Stimulated activated CD4-positive, alpha-beta T cell treated with anti-CD3 and anti-CD28 coated beads, Interleukin-4, amount 100 ng/mL, for 48 hours (primary cell): Measurements from ENCODE around the gene SCAMP1.

Experiments
- DNase-seq, 2 donors: peaks; one replicate each; pipeline ENCODE4 v3.0.0-alpha.2; 2020; ENCODE audit warnings: low read depth in 2 of 2

SCAMP1 gene

GRCh38 chr5:78495800-78496199, 135.4 kb downstream of the SCAMP1 start:
- no peak for DNase-seq

GRCh38 chr5:78496373-78496772, 136.0 kb downstream of the SCAMP1 start:
- DNase-seq: no peak

DNA sequence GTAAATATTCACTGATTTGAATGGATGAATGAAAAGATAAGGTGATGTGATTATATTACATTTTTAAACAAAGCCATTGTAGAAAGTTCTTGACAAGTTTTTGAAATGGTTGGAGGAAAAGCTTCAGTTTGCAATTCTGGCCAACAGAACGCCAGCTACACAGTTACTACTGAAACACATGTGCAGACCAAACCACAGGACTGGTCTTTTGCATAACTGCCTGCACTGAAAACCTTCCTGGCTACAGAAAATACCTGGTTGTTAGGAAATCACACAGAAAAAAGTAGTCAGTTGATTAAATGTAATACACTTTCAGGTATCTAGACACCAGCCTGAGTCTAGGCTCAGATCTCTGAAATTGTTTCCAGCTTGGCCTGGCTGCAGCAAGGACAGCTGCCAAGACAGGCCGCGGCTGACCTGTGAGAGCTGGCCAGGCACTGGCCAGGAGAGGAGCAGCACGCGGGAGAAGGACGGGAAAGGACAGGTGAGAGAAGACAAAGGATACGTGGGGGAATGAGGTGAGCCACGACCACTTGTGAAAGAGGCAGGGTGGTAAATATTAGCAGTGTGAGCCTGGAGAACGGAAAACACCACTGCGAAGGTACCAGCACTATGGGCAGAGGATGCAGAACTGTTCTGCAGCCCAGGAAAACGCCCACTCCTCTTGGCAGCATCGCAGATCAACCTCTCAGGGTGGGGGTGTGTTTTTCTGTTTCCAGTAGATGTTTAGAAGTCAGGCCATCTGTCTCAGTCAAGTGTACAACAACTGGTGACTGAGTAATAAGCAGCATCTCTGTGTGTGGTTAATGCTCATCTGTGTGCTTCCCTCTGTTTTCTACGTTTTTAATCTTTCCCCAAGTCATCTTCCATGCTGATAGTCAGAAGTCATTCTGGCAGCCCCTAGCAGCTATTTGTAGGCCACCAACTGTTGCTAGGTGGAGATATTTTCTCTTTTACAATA, 137.4 kb downstream of the SCAMP1 start:
- DNase-seq: no peak

- no peak for DNase-seq
Observed at GRCh38 chr5:78499485-78499884, 139.1 kb downstream of the SCAMP1 start.

DNA sequence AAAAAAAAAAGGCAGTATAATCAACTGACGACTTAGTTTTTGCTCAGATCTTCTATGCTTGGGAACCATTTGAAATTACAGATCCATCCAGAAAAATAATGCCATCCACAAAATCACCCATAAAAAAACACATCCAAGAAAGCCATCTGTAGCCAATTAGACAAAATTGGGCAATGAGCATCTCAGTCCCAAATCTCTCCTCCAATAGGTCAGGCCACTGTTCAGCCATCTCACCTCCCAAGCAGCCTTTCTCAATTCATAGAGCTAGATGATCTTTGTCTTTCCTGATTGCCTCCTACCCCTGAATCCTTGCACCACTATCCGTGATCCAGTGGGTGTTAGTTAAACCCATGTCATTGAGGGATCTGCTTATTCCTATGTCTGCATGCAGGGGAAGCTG, 139.6 kb downstream of the SCAMP1 start:
- no peak for DNase-seq

- no peak for DNase-seq
Observed at GRCh38 chr5:78500871-78501270, 140.5 kb downstream of the SCAMP1 start.

- no peak for DNase-seq
Observed at GRCh38 chr5:78501411-78502352, 141.3 kb downstream of the SCAMP1 start.

DNA sequence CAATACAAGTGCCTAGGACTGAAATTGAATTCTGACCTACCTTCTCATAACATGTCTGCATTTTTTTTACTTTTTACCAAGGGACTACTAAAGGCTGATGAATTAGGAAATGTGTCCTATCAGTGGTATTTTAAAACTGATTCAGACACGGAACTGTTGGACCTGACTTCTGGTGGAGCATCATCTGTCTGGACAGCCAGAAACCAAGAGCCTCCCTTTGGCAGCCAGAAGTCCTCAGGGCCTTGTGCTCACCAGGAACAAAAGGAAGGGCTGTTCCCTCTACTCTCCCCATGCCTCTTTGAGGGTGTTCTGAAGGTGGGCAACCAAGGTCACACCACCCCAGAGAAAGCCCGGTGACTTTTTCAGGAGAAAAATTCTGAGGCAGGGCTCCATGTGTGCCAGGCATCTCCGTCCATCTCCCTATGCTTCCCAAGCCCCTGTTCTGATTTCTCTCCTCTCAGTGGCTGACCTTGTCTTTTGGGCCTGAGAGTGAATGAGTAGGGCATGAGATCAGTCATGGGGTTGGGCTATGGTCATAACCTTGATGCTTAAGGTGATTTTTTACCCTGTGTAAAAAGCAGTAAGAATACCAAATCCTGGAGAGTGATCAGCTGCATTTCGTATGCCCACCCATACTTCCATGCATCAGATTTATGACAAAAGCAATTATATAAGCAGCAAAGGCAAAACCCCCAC, 143.7 kb downstream of the SCAMP1 start:
- DNase-seq: no peak

- DNase-seq: no peak
Observed at GRCh38 chr5:78504704-78505677, 144.6 kb downstream of the SCAMP1 start.

DNA sequence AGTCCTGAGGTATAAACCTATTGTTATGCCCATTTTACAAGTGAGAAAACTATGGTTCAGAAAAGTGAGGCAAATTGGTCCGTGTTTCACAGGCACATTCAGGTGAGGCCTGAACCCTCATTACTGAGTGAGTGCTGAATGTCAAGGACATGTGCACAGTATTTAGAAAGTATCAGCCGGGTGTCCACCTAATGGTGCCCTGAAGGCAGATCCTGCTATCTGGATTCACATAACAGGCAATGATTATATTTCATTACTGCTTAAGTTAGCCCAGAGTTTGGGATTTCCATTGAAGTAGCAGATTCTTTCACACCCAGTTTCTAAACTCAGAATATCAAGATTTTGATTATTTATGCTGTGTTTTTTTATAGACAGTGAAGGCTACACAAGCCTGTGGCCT, 145.4 kb downstream of the SCAMP1 start:
- DNase-seq: no peak

DNA sequence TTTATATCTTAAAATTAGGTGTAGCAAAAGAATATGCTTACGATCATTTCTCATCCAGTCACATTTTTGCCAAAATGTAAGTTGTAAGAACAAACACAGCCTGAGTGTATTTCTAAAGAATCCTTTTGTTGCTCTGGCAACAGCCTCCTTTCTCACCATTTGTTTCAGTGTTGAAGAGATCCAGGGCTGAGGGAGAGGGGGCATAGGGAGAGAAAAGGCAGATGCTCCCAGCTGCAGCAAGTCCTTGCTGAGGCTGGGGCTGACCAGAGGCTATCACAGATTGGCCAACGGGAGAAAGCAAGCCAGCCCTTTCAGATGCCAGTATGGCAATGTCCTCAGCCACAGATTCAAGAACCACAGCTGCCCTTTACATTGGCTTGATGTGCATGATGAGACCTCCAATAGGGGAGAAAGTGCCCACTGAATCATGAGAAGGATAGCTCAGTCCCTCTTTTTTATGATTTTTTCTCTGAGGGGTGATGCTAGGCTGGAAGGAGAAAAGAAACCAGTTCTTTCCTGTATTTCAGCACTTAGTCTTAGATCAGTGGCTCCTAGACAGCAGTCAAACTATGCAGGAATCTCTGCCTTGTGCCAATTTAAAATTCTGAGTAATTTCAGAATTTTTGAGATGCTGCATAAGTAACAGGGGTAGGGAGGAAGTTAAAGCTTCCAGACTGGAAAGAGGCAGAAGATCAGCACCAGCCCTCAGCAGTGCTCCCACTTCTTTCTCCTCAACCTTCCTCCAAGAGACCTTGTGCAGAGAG, 146.0 kb downstream of the SCAMP1 start:
- DNase-seq: no peak

- no peak for DNase-seq
Observed at GRCh38 chr5:78507531-78507930, 147.1 kb downstream of the SCAMP1 start.

GRCh38 chr5:78508186-78508765, 147.9 kb downstream of the SCAMP1 start:
- DNase-seq: no peak

GRCh38 chr5:78509145-78509865, 148.9 kb downstream of the SCAMP1 start:
- DNase-seq: no peak

- peak in 1 of 2 donors; percentile 16 for DNase-seq
Observed at GRCh38 chr5:78509884-78510769, 149.7 kb downstream of the SCAMP1 start.

DNA sequence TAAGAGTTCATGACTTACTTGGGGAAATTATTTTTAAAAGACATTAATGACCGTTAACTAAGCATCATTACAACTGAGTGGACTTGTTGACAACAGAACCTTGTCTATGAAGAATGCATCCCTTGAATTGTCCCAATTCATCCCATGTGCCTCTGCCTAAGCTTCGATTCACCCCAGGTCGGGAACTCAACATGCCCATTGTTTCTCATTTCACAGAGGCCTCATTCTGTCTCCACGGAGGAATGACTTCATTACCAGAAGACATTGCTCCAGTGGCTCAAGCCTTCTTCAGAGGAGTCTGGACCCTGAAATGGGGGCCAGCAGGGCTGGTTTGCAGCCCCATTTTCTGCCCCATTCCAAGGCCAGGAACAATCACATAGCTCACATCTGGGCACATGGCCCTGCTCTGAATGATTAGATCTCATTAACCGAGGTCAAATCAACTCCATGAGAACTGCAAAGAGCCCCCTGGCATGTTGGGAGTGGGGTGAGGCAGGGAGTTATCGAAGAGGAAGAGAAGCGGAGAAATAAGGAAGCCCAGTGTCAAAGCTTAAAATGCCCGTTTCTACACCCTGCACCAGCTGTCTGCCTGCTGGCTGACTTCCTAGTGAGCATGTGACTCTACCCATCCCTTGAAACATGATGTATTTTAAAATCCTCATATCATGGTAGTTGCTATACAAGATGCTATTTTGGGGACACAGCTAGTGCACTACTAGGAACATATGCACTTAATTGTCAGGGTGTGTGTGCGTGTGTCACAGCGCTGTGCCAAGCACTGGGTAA, 150.9 kb downstream of the SCAMP1 start:
- DNase-seq: no peak

DNA sequence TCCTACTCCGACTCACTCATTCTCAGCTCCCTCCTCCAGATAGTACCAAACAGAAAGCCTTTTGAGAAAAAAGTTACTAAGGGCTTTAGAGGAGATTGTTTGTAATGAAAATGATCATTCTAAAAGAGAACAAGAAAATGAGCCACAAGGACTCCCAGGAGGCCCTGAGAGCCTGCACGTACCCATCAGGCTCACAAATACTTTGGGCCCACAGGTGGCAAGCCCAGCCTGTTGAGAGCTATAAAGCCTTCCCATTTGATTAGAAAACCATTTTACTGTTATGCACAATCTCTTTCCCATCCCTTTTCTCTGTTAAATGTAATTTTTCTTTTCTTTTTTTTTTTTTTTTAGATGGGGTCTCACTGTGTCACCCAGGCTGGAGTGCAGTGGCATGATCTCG, 152.0 kb downstream of the SCAMP1 start:
- DNase-seq: no peak
